PC-3 (cell line): ENCODE results near the gene TBCCD1.

Experiments used
- CTCF ChIP-seq: fragments of 300-600 bp; sonication (generic); conservative IDR thresholded peaks from 2 replicates; pipeline ENCODE4 v1.5.1; 2017; ENCODE audit warnings: antibody characterized with exemption, low read depth, mild to moderate bottlenecking, low read length
- EZH2 ChIP-seq: fragments of 300-600 bp; sonication (generic); IDR thresholded peaks from one replicate; pipeline ENCODE4 v1.6.1; 2017; ENCODE audit warnings: antibody characterized with exemption, mild to moderate bottlenecking, low read length; ENCODE audit not compliant: unreplicated experiment

DNA sequence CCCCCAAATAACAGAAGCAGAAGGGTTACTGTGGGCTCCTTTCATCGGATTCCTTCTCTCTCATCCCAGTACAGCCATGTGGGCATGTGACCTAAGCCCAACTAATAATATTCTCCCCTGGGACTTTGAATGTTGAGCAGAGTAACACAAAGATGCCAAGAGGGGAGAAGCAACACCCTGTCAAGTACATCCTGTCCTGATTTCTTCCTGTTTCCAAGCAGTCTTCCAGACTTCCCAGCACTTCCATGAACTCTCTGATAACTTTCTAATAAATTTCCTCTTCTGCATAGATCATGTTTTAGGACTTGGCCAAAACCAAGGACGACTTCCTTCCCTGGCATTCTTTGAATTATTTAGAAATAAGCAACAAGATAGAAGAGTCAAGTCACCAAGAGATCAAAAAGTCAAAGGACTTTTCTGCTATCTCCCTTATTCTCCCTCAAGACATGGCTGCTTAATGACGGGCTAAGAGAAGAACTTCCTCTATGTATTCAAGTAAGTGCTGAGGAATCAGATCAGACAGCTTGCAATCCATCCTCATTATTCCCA is 60.9 kb downstream of the TBCCD1 start:
- TF ChIP-seq CTCF, result no peak
- no peak for TF ChIP-seq EZH2
